Mucosa of descending colon (tissue), 3 donors: ENCODE data around the gene JMJD8. TPM values are rescaled to one million over a fixed set of nuclear protein-coding genes. Genes with fewer than 3 reads are reported as not detected.

Experiments used
- ATAC-seq: fragments of 200-7000 bp; cut with Tn5 transposase; one replicate; pipeline ENCODE4 v1.9.1; 2020; ENCODE audit warnings: mild to moderate bottlenecking, moderate library complexity
- DNase-seq, 3 donors: peaks; one replicate each; pipeline ENCODE4 v3.0.0-alpha.2; 2020
- H3K36me3 ChIP-seq: fragments of 200-600 bp; one replicate; pipeline ENCODE4 v1.8.0; 2021; ENCODE audit warnings: low read depth, mild to moderate bottlenecking
- H3K4me1 ChIP-seq: fragments of 200-600 bp; one replicate; pipeline ENCODE4 v1.8.0; 2021; ENCODE audit warnings: low read depth, mild to moderate bottlenecking
- H3K4me3 ChIP-seq: fragments of 200-600 bp; one replicate; pipeline ENCODE4 v1.8.0; 2021; ENCODE audit warnings: mild to moderate bottlenecking
- H3K9me3 ChIP-seq: fragments of 200-600 bp; one replicate; pipeline ENCODE4 v1.8.0; 2021; ENCODE audit warnings: mild to moderate bottlenecking
- CTCF ChIP-seq: fragments of 200-600 bp; IDR thresholded peaks from one replicate; pipeline ENCODE4 v1.8.0; 2022; ENCODE audit warnings: antibody characterized with exemption, mild to moderate bottlenecking
- intact Hi-C, 2 donors: fragments of 100-400 bp; cut with DNase I in 1 of 2; cut with micrococcal nuclease in 1 of 2; formaldehyde crosslinking; loops; one replicate each; pipeline versions ENCODE4 v1.11.0 to v1.11.1; 2022; cut with DNase I, micrococcal nuclease
- total RNA-seq, 3 donors: library from RNA; stranded (reverse); fragmentation: NEBNext Ultra II Directional in 2 of 3; extraction: Animal tissue kit (Norgen Biotek cat#: 25700) in 2 of 3; gene quantifications; one replicate each; pipeline versions ENCODE4 v1.2.1 to v1.2.4, GENCODE V29; 2021 to 2023
- donor health status: DM: no; HTN: no; CAD: no; lungs with moderate emphysema.
- donor health status: DM: no; HTN: no; CAD: no.
- donor health status: DM: no; HTN: yes; CAD: no.

The JMJD8 gene
- total RNA-seq, 3 donors from 2014 or later: 39.5 to 60.5 (median 46.9) TPM

DNA sequence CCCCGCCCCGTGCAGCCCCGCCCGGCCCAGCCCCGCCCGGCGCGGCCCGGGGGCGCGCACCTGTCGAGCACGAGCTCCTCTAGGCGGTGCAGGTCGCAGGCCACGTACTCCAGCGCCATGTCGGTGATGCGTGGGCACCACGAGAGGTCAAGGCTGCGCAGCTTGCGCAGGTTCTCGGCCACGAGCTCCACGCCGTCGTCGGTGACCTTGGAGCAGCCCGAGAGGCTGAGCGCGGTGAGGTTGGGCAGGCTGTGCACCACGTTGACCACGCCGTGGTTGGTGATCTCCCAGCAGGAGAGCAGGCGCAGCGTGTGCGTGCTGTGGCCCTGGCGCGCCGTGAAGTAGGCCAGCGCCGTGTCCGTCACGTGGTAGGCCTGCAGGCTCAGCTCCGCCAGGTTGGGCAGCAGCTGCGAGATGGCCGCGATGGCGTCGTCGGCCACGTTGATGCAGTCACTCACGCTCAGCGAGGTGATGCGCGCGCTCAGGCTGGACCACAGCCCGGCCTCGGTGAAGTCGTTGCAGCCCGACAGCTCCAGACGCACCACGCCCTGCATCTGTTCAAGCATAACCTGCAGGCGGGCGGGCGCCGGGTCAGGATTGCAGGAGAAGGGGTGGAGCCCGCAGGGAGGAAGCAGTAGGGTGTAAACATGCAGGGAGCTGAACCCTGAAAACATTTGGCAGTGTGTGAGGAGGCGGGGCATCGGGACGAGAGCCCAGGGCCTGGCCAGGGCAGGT is 11.4 kb upstream of the JMJD8 start:
- intact Hi-C loops: no loop called here
- no peak for TF ChIP-seq CTCF
- peak; percentile 92 to 93 (median 93) for DNase-seq

DNA sequence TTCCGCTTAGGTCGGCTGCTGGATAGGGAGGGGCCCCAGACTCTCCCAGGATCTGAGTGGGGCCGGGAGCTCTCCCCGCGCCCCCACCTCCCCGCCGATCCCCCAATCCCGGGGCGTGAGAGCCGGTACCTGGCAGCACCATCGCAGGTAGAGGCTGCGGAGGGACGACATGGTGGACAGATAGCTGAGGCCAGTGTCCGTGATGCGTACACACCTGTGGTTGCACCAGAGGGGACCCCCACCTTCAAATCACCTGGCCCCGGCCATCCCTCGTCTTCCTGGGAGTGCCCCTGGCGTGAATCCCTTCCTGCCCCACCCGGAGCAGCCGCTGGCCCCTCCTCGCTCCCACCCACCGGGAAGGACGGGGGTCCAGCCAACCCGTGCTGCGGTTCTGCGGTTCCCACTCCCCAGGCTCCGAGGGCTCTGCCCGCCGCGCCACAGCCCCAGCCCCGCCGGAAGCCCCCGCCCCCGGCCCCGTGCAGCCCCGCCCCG is 10.8 kb upstream of the JMJD8 start:
- intact Hi-C loops: no loop called here
- no peak for ATAC-seq
- no peaks in the 10 kb centered on the region for H3K36me3 ChIP-seq

More for the DNA sequence above, 11.4 kb upstream of the JMJD8 start:
- Histone ChIP-seq H3K4me3 (no peak overlapping the region), H3K4me1 (peaks cover 20% of the 10 kb centered on the region), H3K36me3 (no peaks in the 10 kb centered on the region), H3K9me3 (no peaks in the 10 kb centered on the region)
- peak; percentile 89 for ATAC-seq

DNA sequence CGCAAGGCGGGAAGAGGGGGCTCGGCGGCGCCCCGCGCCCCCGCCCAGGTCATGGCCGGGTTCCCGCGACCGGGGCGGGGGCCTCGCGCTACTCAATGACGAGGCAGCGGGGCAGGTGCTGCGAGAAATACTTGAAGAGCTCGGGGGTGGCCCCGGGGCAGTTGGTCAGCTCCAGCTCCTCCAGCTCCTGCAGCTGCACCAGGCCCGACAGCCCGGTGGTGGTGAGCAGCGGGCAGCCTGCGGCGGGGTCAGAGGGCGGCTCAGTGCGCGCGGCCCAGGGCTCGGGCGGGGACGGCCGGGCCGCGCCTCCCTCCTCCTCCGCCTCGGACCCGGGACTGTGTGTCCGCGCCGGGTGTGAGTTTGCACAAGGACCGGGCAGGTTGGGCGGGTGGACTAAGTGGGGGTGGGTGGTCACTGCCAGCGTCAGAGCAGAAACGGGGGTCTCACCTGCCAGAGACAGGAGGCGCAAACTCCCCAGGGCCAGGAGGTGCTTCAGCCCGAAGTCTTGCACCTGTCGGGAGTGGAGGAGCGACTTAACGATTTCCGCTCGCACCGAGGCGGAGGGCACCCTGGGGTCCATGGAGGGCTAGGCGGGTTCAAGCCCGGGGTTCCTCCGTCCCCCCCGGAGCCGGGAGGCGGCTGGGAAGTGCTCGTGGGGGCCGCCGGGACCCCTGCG is 10.2 kb upstream of the JMJD8 start:
- TF ChIP-seq CTCF: no peak
- Histone ChIP-seq H3K36me3 (no peaks in the 10 kb centered on the region), H3K4me3 (no peak overlapping the region), H3K9me3 (no peaks in the 10 kb centered on the region), H3K4me1 (peaks cover 25% of the 10 kb centered on the region)
- no peak for ATAC-seq
- no peak for DNase-seq
- intact Hi-C loops: no loop called here

More for the DNA sequence above, 10.8 kb upstream of the JMJD8 start:
- TF ChIP-seq CTCF: no peak
- peak in 1 of 3 donors; percentile 79 for DNase-seq
- Histone ChIP-seq H3K4me3 (no peak overlapping the region), H3K4me1 (peaks cover 20% of the 10 kb centered on the region), H3K9me3 (no peaks in the 10 kb centered on the region)

DNA sequence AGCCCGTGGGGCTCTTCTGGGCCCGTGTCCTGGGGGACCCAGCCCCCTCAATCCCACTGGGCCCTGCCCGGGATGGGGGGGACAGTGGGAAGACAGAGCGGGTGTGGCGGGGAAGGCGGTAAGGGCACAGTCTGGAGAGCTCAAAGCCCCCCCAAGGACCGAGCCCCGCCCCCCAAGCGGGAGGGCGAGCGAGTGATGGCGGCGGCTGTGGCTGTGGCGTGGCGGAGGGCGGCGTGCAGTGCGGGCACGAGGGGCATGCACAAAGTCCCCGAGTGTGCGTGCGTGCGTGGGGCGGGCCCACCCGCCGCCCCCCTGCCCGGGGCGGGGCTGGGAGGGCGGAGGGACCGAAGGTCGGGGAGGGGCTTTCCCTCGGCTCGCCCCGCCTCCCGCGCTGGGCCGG is 9.6 kb upstream of the JMJD8 start:
- DNase-seq: no peak
- no peaks in the 10 kb centered on the region for H3K36me3 ChIP-seq
- no peaks in the 10 kb centered on the region for H3K9me3 ChIP-seq
- peaks cover 31% of the 10 kb centered on the region for H3K4me1 ChIP-seq
- ATAC-seq: no peak
- intact Hi-C loops: no loop called here
- no peak overlapping the region for H3K4me3 ChIP-seq
- no peak for TF ChIP-seq CTCF

DNA sequence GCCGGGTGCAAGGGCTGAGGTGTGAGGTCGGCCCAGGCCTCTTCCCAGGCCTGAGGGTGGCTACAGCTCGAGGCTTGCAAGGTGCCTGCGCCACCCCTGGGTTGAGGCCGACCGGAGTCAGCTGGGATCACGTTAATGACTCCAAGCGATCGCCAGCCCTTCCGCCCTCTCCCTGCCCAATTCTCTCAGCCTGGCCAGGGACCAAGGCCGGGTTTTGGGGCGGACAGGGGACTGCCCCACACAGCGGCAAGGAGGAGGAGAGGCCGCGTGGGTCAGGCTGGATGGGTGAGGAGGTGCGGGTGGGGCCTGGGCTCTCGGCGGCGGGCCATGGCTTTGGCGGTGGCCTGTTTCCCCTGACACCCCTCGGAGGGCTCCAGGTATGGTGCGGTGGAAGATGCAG is 9.2 kb upstream of the JMJD8 start:
- no peak for ATAC-seq
- H3K4me3 ChIP-seq: no peak overlapping the region
- intact Hi-C loops: no loop called here

More for the DNA sequence above, 9.2 kb upstream of the JMJD8 start:
- no peak for DNase-seq
- no peaks in the 10 kb centered on the region for H3K36me3 ChIP-seq
- no peaks in the 10 kb centered on the region for H3K9me3 ChIP-seq
- no peak for TF ChIP-seq CTCF
- peaks cover 32% of the 10 kb centered on the region for H3K4me1 ChIP-seq
